ENCODE results near the gene IGF1R.

The IGF1R gene

DNA sequence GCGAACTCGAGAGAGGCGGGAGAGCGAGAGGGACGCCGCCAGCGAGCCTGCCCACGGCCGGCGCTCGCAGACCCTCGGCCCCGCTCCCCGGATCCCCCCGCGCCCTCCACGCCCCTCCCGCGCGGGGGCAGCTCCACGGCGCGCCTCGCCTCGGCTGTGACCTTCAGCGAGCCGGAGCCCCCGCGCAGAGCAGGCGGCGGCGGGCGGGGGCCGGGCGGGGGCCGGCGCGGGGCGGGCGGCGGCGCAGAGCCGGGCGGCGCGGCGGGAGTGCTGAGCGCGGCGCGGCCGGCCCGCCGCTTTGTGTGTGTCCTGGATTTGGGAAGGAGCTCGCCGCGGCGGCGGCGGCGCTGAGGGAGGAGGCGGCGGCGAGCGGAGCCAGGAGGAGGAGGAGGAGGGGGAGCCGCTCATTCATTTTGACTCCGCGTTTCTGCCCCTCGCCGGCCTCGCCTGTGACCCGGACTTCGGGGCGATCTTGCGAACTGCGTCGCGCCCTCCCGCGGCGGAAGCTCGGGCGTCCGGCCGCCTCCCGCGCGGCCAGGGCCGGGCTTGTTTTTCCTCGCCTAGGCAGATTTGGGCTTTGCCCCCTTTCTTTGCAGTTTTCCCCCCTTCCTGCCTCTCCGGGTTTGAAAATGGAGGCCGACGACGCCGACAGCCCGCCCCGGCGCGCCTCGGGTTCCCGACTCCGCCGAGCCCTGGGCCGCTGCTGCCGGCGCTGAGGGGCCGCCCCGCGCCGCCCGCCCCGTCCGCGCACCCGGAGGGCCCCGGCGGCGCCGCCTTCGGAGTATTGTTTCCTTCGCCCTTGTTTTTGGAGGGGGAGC is 524 bp downstream of the IGF1R start:
- DNase-seq (ENCODE audit: low read depth in 2 of 2): no peak

DNA sequence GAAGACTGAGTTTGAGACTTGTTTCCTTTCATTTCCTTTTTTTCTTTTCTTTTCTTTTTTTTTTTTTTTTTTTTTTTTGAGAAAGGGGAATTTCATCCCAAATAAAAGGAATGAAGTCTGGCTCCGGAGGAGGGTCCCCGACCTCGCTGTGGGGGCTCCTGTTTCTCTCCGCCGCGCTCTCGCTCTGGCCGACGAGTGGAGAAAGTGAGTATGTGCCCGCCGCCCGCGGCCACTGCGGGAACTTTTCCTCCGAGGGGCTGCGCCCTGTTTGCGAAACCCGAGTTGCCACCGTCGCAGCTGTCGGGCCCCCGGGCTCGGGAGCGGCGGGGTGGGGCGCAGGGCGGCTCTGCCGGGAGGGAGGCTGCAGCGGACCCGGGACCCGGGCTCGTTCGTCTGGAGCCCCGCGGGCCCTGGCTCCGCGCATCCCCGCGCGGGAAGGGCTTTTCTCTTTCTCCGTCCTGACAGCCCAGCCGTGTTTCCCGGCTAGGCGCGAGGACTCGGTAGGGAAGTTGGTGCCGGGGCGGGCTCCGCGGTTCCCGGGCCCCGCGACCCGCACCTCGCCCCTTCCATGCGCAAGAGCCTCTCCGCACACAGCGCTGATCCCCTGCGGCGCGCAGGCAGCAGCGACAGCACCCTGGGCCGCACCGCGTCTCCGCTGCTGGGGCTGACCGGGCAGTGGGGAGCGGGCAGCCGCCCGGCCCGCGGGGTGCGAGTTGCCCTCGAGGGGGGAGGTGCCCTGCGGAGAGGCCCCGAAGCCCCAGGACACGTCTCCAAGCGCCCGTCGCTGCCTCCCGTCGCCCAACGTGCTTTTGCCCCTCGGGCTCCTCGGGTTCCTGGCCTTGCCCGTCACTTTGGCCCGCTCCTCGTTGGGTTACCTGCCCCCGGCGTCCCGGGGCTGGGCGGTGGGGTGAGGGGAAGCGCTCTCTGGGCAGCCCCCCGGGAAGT is 1.4 kb downstream of the IGF1R start:
- DNase-seq (ENCODE audit: low read depth in 2 of 2): no peak

DNA sequence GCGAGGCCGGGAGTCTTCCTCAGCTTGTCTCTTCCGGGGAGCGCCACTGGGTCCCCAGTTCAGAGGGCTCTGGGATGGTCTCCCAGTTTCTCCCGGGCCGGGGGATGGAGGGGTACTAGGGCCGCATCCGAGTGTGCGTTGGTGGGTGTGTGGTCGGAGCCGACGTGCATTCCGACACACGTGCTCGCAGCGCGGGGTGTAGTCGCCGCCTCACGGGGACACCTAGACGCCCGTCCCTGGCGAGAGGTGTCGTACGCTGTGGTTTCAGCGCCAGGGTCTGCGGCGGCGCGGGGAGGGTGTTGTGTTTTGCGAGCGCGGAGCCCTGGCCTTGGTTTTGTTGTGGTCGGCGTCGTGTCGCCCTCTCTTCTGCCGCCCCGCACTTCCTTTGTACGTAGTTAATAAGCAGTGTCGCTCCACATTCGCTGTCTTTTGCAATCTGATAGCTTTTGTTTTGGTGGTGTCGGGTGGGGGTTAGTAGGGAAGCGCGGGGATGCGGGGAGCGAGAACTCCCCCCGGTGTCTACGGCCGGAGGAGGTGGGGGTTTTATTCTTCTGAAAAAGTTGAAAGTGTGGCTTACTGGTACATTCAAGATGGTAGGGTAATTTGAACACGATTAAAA is 2.2 kb downstream of the IGF1R start:
- no peak for DNase-seq (ENCODE audit: low read depth in 2 of 2)

DNA sequence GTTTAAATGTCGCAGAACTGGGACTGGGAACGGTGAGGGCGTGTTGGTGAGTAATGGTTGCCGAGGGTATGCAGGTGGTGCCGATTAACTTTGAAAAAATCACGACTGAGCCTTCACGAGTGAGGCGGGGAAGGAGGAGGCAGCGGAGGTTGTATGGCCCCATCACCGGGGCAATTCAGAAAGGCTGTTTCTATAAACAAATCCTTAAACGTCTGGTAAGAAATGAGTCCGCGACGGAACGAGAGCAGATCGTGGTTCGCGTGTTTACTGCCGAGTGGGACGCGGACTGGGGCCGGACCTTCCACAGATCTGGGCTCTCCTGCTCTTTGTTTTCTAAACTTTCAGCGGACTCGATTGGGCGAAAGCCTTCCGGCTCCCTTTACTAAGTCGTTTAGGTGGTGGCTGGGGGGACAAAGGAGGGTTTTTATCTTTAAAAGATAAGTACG is 2.7 kb downstream of the IGF1R start:
- no peak for DNase-seq (ENCODE audit: low read depth in 2 of 2)

DNA sequence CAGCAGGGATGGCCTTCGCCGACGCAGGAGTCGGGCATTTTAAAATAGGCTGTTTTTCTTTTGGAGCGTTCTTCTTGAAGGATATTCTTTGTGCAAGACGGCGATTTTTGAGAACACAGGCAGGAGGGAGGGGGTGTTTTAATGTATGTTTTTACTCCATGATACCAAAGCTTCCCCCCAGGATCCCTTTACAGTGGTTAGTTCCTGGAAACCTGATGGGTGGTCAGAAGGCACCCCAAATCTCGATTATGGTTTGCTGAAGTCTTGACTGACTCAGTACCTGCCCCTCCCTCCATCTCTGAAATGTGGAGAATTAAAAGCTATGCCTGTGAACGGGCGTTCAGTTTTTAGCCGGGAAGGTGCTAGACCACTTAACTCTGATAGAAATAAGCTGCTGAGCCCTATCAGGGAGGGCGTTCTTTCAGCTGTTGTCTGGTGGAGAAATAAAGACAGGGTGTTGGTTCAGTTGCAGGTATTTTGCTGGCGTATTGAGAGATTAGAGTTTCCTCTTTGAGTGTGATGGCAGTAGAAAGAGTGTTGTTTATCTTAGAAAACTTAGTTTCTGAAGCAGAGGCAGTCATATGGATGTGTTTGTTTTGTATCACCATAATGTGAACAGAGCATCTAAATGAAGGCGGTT is 3.4 kb downstream of the IGF1R start:
- no peak for DNase-seq (ENCODE audit: low read depth in 2 of 2)

DNA sequence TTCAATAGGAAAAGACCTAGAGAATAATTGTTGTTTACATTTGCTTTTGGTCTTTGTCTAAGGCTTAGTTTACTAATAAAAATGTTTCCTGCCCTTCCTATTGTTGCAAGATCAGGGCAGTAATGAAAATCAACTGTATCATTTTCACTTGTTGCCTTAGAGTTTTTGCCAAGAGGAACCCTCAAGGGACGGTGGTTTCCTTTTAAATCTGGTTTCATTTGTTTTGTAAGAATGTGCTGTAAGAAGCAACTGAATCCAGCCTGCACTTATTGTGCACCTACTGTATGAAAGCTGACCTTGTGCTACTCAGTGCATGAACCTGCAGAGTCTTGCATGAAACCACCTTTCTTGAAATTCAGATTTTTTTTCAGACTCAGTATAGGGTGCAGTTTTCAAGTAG is 5.3 kb downstream of the IGF1R start:
- no peak for DNase-seq (ENCODE audit: low read depth in 2 of 2)

DNA sequence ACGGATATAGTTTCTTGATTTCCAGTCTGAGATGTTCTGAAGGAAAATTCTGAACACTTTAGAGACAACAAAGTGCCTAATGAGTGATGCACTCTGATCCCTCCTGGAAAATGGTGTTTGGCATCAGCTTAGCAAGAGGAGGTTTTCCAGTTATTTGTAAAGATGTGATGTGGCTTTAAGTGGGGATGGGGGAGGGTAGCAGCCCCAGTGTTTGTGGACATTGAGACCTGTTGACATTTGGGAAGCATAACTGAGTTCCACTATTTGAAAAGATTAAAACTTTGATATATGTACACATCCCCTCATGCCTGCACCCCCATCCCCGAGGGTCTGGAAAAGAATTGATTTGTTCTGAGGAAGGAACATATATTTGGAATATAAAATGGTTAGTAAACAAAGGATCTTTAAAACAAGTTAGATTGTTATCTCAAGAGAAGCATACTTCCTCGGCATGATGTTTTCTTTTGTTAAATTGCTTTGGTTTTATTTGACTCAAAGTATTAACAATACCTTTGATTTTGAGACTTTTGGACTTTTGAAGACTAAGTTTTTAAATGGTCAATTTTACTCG is 6.5 kb downstream of the IGF1R start:
- no peak for DNase-seq (ENCODE audit: low read depth in 2 of 2)

DNA sequence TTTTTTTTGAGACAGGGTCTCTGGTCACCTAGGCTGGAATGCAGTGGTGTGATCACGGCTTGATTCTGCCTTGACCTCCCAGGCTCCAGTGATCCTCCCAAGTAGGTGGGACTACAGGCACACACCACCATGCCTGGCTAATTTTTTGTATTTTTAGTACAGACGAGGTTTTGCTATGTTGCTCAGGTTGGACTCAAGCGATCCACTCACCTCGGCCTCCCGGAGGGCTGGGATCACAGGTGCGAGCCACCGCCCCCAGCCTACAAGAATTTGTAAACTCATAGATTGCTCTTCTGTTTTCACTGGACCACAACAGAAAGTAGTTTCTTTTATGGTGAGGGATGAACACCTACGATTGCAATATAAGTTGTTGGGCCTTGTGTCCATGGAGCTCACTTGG is 7.4 kb downstream of the IGF1R start:
- DNase-seq (ENCODE audit: low read depth in 2 of 2): no peak

DNA sequence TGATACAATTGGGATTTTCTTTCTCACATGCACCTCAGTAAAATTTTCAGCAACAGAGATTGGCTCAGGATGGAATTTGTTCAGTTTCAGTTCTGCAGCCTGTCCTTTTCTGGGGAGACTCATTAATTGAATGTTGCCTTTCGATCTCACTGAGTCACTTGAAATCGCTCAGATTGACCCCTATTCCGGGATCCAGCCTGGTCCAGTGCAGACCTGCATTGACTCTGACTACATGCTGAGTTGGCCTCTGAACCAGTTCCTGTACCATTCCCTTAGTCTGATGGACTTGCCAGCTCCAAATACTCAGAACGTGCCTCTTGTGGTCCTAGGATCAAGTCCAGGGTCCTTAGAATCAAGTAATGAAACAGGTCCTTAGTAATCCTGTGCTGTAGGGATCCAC is 9.4 kb downstream of the IGF1R start:
- DNase-seq (ENCODE audit: low read depth in 2 of 2): no peak

DNA sequence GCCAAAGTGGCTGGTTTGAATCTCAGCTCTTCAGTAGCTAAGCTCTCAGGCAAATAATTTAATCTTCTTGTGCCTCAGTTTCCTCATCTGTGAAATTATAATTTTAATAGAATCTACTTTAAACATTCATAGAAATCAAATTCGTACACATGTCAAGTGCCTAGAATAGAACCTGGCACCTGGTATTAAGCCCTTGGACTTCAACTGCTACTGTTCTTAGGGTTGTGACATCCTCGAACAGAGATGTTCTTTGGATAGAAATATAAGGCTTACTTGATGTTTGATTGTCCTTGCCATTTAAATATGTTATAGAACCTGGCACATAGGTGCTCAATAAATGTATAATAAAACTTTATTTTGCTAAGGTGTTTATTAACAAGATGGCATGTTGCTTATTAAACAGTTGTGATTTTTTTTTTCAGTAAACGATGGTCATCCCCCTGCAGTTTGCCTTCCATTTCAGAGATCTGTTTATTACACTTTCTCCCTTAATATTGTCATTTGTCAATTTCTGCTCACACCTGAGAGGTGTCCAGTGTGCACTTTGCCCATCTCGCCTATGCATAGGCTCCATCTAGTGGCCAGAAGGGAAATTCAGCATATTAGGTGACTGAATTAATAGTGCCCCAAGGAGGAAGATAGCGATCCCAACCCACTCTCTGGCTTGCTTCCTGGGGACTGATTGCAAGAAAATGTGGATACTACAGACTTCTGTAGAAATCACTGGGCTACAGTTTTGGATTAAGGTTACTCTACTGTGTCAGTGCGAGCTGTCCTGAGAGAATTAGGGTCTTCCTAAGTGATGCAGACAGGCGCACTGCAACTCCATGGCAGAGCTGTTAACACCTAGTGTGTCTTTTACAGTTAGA is 10.7 kb downstream of the IGF1R start:
- DNase-seq (ENCODE audit: low read depth in 2 of 2): no peak

DNA sequence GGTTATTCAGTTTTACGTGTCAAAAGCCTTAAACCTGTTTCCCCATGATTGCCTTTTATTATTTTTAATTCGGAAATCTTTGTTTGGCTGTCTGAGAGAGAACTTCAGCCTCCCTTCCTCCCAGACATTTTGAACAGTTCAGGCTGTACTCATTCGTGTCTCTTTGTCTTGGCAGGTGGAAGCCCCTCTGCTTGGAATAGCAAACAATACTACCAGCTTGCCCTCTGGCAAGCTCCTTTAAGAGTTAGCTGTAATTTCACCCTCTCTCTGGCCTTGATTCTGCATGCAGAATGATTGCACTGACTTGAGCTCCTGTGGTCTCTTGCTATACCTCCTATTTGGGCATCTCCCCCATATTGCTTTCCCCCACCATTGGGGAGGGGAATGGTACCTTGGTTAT is 11.7 kb downstream of the IGF1R start:
- DNase-seq (ENCODE audit: low read depth in 2 of 2): no peak

DNA sequence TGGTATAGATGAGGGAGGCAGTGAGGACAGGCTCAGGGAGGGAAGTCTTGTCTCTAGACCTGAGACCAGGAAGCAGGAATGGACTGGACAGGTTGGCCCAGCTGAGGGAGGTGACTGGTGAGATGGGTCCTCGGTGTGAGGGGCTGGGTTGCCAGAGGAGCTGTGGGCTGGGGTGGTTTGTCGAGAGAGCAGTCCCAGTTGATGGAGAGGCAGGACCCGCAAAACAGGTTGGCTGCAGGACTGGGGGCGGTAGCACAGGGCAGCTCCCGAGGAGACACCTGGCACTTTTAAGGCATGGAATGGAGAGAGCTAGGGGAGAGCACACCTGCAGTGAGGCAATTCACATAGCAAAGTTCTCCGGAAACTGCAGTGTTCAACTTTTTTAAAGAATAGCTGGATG is 14.7 kb downstream of the IGF1R start:
- no peak for DNase-seq (ENCODE audit: low read depth in 2 of 2)

DNA sequence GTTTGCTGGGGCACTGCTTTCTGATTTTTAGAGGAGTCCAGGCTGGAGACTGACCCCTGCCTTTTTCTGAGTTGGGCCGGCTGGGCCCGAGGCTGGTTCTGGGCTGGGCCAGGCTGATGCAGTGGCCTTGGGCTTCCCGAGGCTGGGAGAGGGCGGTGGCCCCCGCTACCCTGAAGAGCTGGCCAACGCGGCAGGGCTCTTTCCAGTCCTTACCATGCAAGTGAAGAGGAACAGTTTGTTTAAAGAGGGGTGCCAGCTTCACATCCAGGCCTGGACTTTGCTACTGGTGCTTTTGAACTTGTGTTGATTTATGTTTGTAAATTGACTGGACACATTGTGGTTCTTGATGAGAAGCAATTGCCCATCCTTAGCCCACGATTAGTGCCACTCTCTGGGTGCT is 15.3 kb downstream of the IGF1R start:
- no peak for DNase-seq (ENCODE audit: low read depth in 2 of 2)

DNA sequence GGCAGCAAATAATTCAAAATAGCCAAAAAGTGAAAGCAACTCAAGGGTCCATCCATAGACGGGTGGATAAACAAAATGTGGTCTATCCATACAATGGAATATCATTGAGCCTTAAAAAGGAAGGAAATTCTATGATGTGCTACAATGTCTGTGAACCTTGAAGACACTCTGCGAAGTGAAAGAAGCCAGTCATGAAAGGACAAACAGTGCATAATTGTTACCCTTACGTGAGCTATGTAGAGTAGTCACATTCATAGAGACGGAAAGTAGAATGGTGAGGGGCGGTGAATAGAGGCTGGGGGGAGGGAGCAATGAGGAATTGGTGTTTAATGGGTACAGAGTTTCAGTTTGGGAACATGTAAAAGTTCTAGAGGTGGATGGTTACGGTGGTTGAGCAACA is 18.1 kb downstream of the IGF1R start:
- no peak for DNase-seq (ENCODE audit: low read depth in 2 of 2)

DNA sequence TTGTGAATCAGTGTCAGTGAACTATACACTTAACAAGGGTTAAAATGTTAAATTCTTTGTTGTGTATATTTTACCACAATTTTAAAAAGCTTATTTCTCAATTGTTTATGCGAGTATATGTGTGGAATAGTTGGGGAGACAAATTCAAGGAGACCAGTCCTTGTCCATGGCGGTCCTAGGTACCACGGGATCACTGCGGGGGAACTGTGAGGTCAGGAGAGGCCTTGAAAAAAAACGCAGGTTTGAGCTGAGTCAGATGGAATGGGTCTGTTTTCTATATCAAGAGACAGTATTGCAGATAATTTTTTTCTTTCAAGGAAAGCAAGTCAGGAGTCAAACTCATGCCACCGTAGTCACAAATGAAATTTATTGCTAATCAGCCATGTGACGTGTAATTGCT is 18.5 kb downstream of the IGF1R start:
- no peak for DNase-seq (ENCODE audit: low read depth in 2 of 2)

DNA sequence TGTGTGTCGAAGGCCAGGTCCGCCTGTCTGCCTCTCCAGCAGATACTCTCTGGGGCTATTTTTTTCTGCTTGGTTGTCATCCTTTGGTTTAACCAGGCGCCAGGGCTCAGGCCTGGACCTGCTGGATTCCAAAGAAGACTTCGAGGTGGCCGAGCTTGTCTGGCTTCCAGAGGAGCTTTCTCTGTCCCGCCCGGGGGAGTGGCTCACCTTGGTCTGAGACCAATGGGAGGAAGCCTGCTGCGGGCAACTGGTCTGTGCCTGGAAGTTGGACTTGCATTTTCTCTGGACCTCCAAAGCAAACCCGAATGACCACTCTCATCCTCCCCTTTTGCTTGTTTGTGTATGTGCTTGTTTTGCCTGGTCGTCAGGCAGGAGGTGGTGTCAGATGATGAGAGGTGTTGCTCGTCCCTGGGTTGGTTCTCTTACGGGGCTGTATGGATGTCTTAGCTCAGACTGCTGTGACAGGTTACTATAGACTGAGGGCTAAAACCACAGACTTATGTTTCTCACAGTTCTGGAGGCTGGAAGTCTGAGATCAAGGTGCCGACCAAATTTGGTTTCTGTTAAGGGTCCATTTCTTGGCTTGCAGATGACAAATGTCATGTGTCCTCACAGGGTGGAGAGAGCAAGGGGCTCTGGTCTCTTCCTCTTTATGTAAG is 19.3 kb downstream of the IGF1R start:
- no peak for DNase-seq (ENCODE audit: low read depth in 2 of 2)

DNA sequence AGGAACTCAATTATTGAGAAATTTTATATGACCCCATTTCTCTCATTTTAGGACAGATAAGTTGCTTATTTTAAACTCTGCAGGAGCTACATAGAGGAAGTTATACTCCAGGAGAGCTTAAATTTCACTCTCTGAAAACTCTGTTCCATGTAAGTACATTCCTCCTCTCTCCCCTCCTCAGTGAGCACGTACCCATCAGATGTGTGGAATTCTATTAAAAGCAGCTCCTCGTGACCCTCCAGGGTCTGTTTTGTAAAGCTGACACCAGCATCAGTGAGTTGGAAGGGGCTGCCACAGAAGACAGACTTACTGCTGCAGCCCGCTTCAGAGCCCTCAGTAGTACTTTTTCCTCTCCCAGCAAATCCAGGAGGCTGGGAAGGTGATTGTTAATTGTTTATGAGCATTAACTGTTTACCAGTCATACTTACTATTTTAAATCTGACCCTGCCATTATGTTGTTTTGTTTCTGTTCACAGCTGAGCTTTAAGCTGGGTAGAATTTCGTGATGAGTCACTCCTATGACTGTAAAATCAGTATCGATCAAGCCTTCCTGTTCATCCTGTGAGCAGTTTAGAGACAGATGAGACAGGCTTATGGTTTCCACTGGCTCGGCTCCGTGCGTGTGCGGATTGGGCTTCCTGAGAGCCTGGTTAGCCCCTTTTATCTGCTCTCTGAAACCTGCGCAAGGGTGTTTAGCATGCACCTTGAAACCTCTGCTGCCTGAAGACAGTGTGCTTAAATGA is 20.4 kb downstream of the IGF1R start:
- DNase-seq (ENCODE audit: low read depth in 2 of 2): no peak

DNA sequence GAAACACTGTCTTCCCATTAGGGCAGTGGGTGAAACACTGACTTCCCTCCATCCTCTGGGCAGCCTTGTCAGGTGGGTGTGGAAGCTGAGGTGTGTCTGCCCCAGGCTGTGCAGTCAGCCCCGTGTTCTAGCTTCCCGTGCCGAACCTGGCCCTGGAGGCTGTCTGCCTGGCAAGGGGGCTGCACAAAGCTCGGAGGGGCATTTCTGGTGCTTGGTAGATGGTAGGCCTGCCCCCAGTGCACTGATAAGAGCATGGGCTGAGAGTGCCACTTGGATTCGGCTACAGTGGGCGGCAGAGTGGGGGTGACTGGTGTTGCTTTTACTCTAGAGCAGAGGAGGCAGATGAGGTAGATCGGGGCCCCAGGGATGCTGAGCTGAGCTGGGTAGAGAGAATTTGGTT is 21.3 kb downstream of the IGF1R start:
- no peak for DNase-seq (ENCODE audit: low read depth in 2 of 2)
